HepG2 (cell line): ENCODE measurements around the gene FAM187B. TPM values are rescaled to one million over a fixed set of nuclear protein-coding genes. Genes with fewer than 3 reads are reported as not detected.

Experiments used
- CEBPB ChIP-seq: IDR thresholded peaks from 2 replicates; pipeline ENCODE4 v1.6.1; 2011; ENCODE audit warnings: low read depth, low read length, improper control_type of control experiment, borderline replicate concordance
- CREB1 ChIP-seq, 2 experiments: fragments of 450-650 bp in 1 of 2; IDR thresholded peaks; 2 replicates each; pipeline ENCODE4 v1.6.1; 2016 to 2017; ENCODE audit warnings: control low read depth in 1 of 2, mild to moderate bottlenecking in 1 of 2, missing compliant biosample characterization in 1 of 2, missing genetic modification characterization in 1 of 2
- DPF2 ChIP-seq: sonication (generic); formaldehyde crosslinking; IDR thresholded peaks from 2 replicates; pipeline ENCODE4 v1.4.0; 2020; ENCODE audit warnings: mild to moderate bottlenecking, low read depth, missing genetic modification reagents, borderline replicate concordance
- FOXA1 ChIP-seq, 2 experiments: fragments of 450-650 bp in 1 of 2; sonication (generic) in 1 of 2; formaldehyde crosslinking in 1 of 2; IDR thresholded peaks; 2 replicates each; pipeline versions ENCODE4 v1.4.0 to v1.6.1; 2016 to 2020; ENCODE audit warnings: missing genetic modification reagents in 1 of 2
- FOXA3 ChIP-seq: IDR thresholded peaks from 2 replicates; pipeline ENCODE4 v1.6.1; 2016; ENCODE audit warnings: missing genetic modification reagents, missing compliant biosample characterization
- HCFC1 ChIP-seq: fragments of 150-350 bp; IDR thresholded peaks from 2 replicates; pipeline ENCODE4 v1.6.1; 2014; ENCODE audit warnings: low read depth, low read length
- KMT2A ChIP-seq: sonication (generic); formaldehyde crosslinking; IDR thresholded peaks from 2 replicates; pipeline ENCODE4 v1.4.0; 2020; ENCODE audit warnings: missing genetic modification reagents
- MED1 ChIP-seq: sonication (generic); formaldehyde crosslinking; IDR thresholded peaks from 2 replicates; pipeline ENCODE4 v1.4.0; 2020; ENCODE audit warnings: missing genetic modification reagents
- MLX ChIP-seq: IDR thresholded peaks from 2 replicates; pipeline ENCODE4 v1.6.1; 2016
- PRDM10 ChIP-seq: sonication (generic); formaldehyde crosslinking; IDR thresholded peaks from 2 replicates; pipeline ENCODE4 v1.4.0; 2020; ENCODE audit warnings: low read depth, missing genetic modification reagents
- PTBP1 ChIP-seq: fragments of 200-400 bp; formaldehyde crosslinking; IDR thresholded peaks from 2 replicates; pipeline ENCODE4 v1.6.1; 2018; ENCODE audit warnings: low read length, low read depth; ENCODE audit not compliant: poor library complexity, severe bottlenecking
- SUZ12 ChIP-seq: fragments of 150-350 bp; IDR thresholded peaks from 2 replicates; pipeline ENCODE4 v1.6.1; 2014; ENCODE audit warnings: low read depth, low read length
- ZBTB4 ChIP-seq: sonication (generic); formaldehyde crosslinking; IDR thresholded peaks from 2 replicates; pipeline ENCODE4 v1.4.0; 2020; ENCODE audit warnings: missing genetic modification reagents, mild to moderate bottlenecking, borderline replicate concordance
- ZFP36 ChIP-seq: fragments of 150-350 bp; IDR thresholded peaks from 2 replicates; pipeline ENCODE4 v1.6.1; 2018; ENCODE audit warnings: borderline replicate concordance, low read length, low read depth; ENCODE audit not compliant: partially characterized antibody
- ZNF20 ChIP-seq: sonication (generic); formaldehyde crosslinking; IDR thresholded peaks from 2 replicates; pipeline ENCODE4 v1.4.0; 2020; ENCODE audit warnings: mild to moderate bottlenecking, moderate library complexity, missing genetic modification reagents
- ZNF253 ChIP-seq: sonication (generic); formaldehyde crosslinking; IDR thresholded peaks from 2 replicates; pipeline ENCODE4 v1.8.0; 2022; ENCODE audit warnings: mild to moderate bottlenecking, missing genetic modification reagents, borderline replicate concordance
- ZNF264 ChIP-seq: sonication (generic); formaldehyde crosslinking; IDR thresholded peaks from 2 replicates; pipeline ENCODE4 v1.4.0; 2020; ENCODE audit warnings: missing genetic modification reagents
- ZNF770 ChIP-seq: sonication (generic); formaldehyde crosslinking; IDR thresholded peaks from 2 replicates; pipeline ENCODE4 v1.5.0; 2020; ENCODE audit warnings: mild to moderate bottlenecking, missing genetic modification reagents
- polyA plus RNA-seq, 8 experiments: library from polyadenylated mRNA; depleted of rRNA in 3 of 8; stranded (reverse) in 7 of 8; unstranded in 1 of 8; fragments of >200 nt; fragmentation: Illumina TruSeq in 4 of 8; extraction: Trizol in 4 of 8; gene quantifications; 2 replicates each; pipeline versions ENCODE4 v1.2.1 to v1.2.3, GENCODE V29; 2011 to 2016; ENCODE audit warnings: low read depth in 4 of 8, missing spikeins in 1 of 8, mixed read lengths in 1 of 8; ENCODE audit not compliant: insufficient read depth in 1 of 8
- total RNA-seq, 5 experiments: library from RNA; depleted of rRNA; stranded (reverse); fragments of >200 nt; fragmentation: Illumina TruSeq; extraction: Trizol; gene quantifications; 2 replicates each; pipeline ENCODE4 v1.2.3, GENCODE V29; 2016; ENCODE audit warnings: low read depth in 1 of 5

FAM187B gene
- total and polyA plus RNA-seq, 2 of the 13 experiments (the other 11 are each of a cell fraction or from before 2014, with no cell fraction given): not detected

GRCh38 chr19:35253316-35254286, 25.1 kb upstream of the FAM187B start (continued):
- TF ChIP-seq ZNF770 (CRISPR knock-in tag) (peak; percentile 69; the same call in 1 of the 2 replicates), ZBTB4 (CRISPR knock-in tag) (no peak), MLX (CRISPR knock-in tag) (no peak), PTBP1 (no peak), PRDM10 (peak; percentile 93), DPF2 (CRISPR knock-in tag) (peak; percentile 55; the same call in 1 of the 2 replicates), FOXA1 (IDR thresholded peaks at IDR 0.05) (0 out of 2 replicates have a peak, but pooled peaks have one; percentile 27), FOXA1 (CRISPR knock-in tag; IDR thresholded peaks at IDR 0.05) (peak; percentile 88), ZNF253 (no peak), KMT2A (CRISPR knock-in tag) (0 out of 2 replicates have a peak, but pooled peaks have one; percentile 19), SUZ12 (no peak), CREB1 (IDR thresholded peaks at IDR 0.05) (no peak), CREB1 (CRISPR knock-in tag; IDR thresholded peaks at IDR 0.05) (no peak), MED1 (CRISPR knock-in tag) (peak; percentile 72; the same call in 1 of the 2 replicates), ZFP36 (no peak), HCFC1 (no peak), ZNF264 (CRISPR knock-in tag) (0 out of 2 replicates have a peak, but pooled peaks have one; percentile 53), CEBPB (no peak), FOXA3 (CRISPR knock-in tag) (peak; percentile 94), ZNF20 (CRISPR knock-in tag) (no peak)
